ENCODE results near the gene TOPAZ1.

DNA sequence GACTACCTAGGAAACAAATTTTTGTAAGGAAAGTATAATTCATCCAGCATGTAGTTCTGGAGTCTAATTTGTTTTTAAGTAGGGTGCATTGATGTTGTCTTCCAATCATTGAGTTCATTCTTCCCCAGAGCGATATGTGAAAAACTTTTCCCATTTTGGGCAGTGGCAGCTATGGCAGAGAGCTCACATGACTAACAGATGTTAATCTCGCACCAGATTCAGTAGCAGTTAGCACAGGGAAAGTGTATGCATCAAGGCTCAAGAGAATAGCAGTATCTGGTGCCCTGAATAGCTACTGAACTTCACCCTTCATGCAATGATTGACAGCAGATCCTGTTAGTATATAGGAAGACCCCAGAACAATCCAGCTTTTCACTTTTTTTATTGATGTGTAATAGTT, 50.6 kb downstream of the TOPAZ1 start:
- TF ChIP-seq POLR2A (IDR thresholded peaks at IDR 0.05; ENCODE audit: low read depth, low read length) = no peak
- TF ChIP-seq POLR2AphosphoS5 (IDR thresholded peaks at IDR 0.05; ENCODE audit: low read depth, low read length) = no peak
- TF ChIP-seq TAF1 (IDR thresholded peaks at IDR 0.05; ENCODE audit: borderline replicate concordance, low read depth, low read length) = no peak
